Measurements from ENCODE around the gene PPP1CA. TPM values are rescaled to one million over a fixed set of nuclear protein-coding genes. Genes with fewer than 3 reads are reported as not detected.

PPP1CA gene
- total RNA-seq, 1 experiment from 2014 or later = 384 TPM

DNA sequence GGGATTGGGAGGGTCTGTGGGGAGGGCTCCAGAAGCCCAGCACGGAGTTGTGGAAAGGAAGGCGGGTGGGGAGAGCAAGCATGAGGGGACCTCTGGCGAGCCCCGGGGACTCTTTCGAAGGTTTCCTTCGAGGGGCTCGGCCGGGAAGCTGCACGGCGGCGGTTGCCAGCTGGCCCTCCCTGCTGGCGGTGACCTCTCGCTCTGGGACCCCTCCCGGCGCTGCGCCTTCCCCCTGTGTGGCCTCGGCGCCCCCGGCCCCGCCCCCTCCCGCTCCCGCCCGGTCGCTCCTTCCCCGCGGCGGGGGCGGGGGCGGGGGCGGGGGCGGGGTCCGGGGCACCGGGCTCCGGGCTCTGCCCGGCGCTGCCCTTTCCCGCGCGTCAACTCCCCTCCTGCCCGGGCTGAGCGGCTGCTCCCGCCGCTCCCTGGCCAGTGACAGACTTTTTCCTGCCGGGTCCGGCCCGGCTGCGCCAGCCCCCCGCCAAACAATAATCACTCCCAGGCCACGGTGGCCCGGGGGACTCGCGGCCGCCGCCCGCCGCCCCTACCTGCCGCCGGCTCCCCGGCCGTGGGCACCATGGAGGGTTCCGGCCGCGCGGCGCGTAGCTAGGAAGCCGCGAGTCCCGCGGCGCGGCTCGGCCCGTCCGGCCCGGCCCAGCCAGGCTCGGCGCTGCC lies 29.2 kb downstream of the PPP1CA start:
- H3K27me3 Mint-ChIP-seq (ENCODE audit: insufficient read depth, unreplicated experiment) = no peaks in the 10 kb centered on the region
- CTCF ChIA-PET = interaction anchor here (0.7 to 21.4 kb wide), 8 partner anchors 10 to 55 kb away, joined by 4 to 775 read pairs (median 8); partner anchors contain the start of genes POLD4 and RAD9A

GRCh38 chr11:67371911-67372320 lies 29.7 kb downstream of the PPP1CA start:
- TF ChIP-seq, protein P1, sequence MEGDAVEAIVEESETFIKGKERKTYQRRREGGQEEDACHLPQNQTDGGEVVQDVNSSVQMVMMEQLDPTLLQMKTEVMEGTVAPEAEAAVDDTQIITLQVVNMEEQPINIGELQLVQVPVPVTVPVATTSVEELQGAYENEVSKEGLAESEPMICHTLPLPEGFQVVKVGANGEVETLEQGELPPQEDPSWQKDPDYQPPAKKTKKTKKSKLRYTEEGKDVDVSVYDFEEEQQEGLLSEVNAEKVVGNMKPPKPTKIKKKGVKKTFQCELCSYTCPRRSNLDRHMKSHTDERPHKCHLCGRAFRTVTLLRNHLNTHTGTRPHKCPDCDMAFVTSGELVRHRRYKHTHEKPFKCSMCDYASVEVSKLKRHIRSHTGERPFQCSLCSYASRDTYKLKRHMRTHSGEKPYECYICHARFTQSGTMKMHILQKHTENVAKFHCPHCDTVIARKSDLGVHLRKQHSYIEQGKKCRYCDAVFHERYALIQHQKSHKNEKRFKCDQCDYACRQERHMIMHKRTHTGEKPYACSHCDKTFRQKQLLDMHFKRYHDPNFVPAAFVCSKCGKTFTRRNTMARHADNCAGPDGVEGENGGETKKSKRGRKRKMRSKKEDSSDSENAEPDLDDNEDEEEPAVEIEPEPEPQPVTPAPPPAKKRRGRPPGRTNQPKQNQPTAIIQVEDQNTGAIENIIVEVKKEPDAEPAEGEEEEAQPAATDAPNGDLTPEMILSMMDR (IDR thresholded peaks at IDR 0.05; ENCODE audit: insufficient read depth in 1 of 2, low read depth in 1 of 2, low read length in 1 of 2, severe bottlenecking in 1 of 2, unreplicated experiment in 1 of 2) = no peak
- BruUV-seq (replicated peaks) = no TSS peak
- intact Hi-C loops (cut with micrococcal nuclease; ENCODE audit: unreplicated experiment) = no loop called here
- Histone ChIP-seq H3K4me3 (ENCODE audit: low read depth, low read length) (peak overlapping the region; percentile 86), H3K27me3 (replicated peaks; ENCODE audit: control insufficient read depth, insufficient read depth, low read length) (no peaks in the 10 kb centered on the region), H3K9me3 (no peaks in the 10 kb centered on the region), H3K4me1 (peaks cover 26% of the 10 kb centered on the region), H3K36me3 (ENCODE audit: control insufficient read depth, insufficient read depth, low read length) (no peaks in the 10 kb centered on the region)
- no peak for DNase-seq
- Mint-ChIP-seq H3K4me1 (ENCODE audit: low read depth, unreplicated experiment) (no peaks in the 10 kb centered on the region), H3K36me3 (ENCODE audit: insufficient read depth, unreplicated experiment) (peaks cover 8% of the 10 kb centered on the region), H3K27ac (ENCODE audit: unreplicated experiment) (no peak overlapping the region), H3K27me3 (ENCODE audit: insufficient read depth, unreplicated experiment) (no peaks in the 10 kb centered on the region), H3K9me3 (ENCODE audit: unreplicated experiment) (no peaks in the 10 kb centered on the region), H3K4me3 (ENCODE audit: unreplicated experiment) (peak overlapping the region; percentile 95)
- POLR2A ChIA-PET = no interaction called here
- CTCF ChIA-PET = interaction anchor here (1.6 to 21.4 kb wide), 4 partner anchors 11 to 26 kb away, joined by 4 to 775 read pairs (median 62); partner anchors contain the start of genes POLD4 and RAD9A

More for the DNA sequence above, 29.2 kb downstream of the PPP1CA start:
- Mint-ChIP-seq H3K27ac (ENCODE audit: unreplicated experiment) (no peak overlapping the region), H3K4me3 (ENCODE audit: unreplicated experiment) (peak overlapping the region; percentile 95), H3K4me1 (ENCODE audit: low read depth, unreplicated experiment) (no peaks in the 10 kb centered on the region), H3K9me3 (ENCODE audit: unreplicated experiment) (no peaks in the 10 kb centered on the region), H3K36me3 (ENCODE audit: insufficient read depth, unreplicated experiment) (peaks cover 8% of the 10 kb centered on the region)
- POLR2A ChIA-PET = interaction anchor here (0.6 to 1.9 kb wide), 2 partner anchors 19 to 70 kb away, joined by 3 to 31 read pairs; partner anchors contain the start of gene POLD4
- no TSS peak for BruUV-seq (replicated peaks)
- intact Hi-C loops (cut with micrococcal nuclease; ENCODE audit: unreplicated experiment) = no loop called here
- Histone ChIP-seq H3K4me1 (peaks cover 26% of the 10 kb centered on the region), H3K9me3 (no peaks in the 10 kb centered on the region), H3K36me3 (ENCODE audit: control insufficient read depth, insufficient read depth, low read length) (no peaks in the 10 kb centered on the region), H3K27me3 (replicated peaks; ENCODE audit: control insufficient read depth, insufficient read depth, low read length) (no peaks in the 10 kb centered on the region), H3K4me3 (ENCODE audit: low read depth, low read length) (peak overlapping the region; percentile 86)
- DNase-seq = peak in 1 of 2 experiments; percentile 61
- TF ChIP-seq, protein P1 (IDR thresholded peaks at IDR 0.05; ENCODE audit: insufficient read depth in 1 of 2, low read depth in 1 of 2, low read length in 1 of 2, severe bottlenecking in 1 of 2, unreplicated experiment in 1 of 2) = no peak

GRCh38 chr11:67371189-67371910 lies 30.3 kb downstream of the PPP1CA start:
- Histone ChIP-seq H3K27me3 (replicated peaks; ENCODE audit: control insufficient read depth, insufficient read depth, low read length) (no peaks in the 10 kb centered on the region), H3K4me3 (ENCODE audit: low read depth, low read length) (no peak overlapping the region; the same call in 1 of the 2 replicates), H3K36me3 (ENCODE audit: control insufficient read depth, insufficient read depth, low read length) (no peaks in the 10 kb centered on the region), H3K9me3 (no peaks in the 10 kb centered on the region), H3K4me1 (peaks cover 26% of the 10 kb centered on the region)
- peaks cover 8% of the 10 kb centered on the region for H3K36me3 Mint-ChIP-seq (ENCODE audit: insufficient read depth, unreplicated experiment)
- no peak overlapping the region for H3K27ac Mint-ChIP-seq (ENCODE audit: unreplicated experiment)
- H3K4me3 Mint-ChIP-seq (ENCODE audit: unreplicated experiment) = peak overlapping the region; percentile 95
- POLR2A ChIA-PET = no interaction called here
- BruUV-seq (replicated peaks) = TSS peak; percentile 23
- intact Hi-C loops (cut with micrococcal nuclease; ENCODE audit: unreplicated experiment) = no loop called here
- no peaks in the 10 kb centered on the region for H3K4me1 Mint-ChIP-seq (ENCODE audit: low read depth, unreplicated experiment)
- CTCF ChIA-PET = interaction anchor here (1.1 to 21.4 kb wide), 6 partner anchors 10 to 26 kb away, joined by 4 to 775 read pairs (median 35); partner anchors contain the start of genes POLD4 and RAD9A
- no peaks in the 10 kb centered on the region for H3K9me3 Mint-ChIP-seq (ENCODE audit: unreplicated experiment)
- TF ChIP-seq, protein P1 (IDR thresholded peaks at IDR 0.05; ENCODE audit: insufficient read depth in 1 of 2, low read depth in 1 of 2, low read length in 1 of 2, severe bottlenecking in 1 of 2, unreplicated experiment in 1 of 2) = peak; percentile 51 to 67
- peak; percentile 68 to 69 for DNase-seq
- H3K27me3 Mint-ChIP-seq (ENCODE audit: insufficient read depth, unreplicated experiment) = no peaks in the 10 kb centered on the region

All from Caco-2 (cell line).